HepG2 (cell line): Measurements from ENCODE around the gene RHEBL1. TPM values are rescaled to one million over a fixed set of nuclear protein-coding genes. Genes with fewer than 3 reads are reported as not detected.

Experiments used
- CENPT ChIP-seq: sonication (generic); formaldehyde crosslinking; IDR thresholded peaks from 2 replicates; pipeline ENCODE4 v1.8.0; 2022; ENCODE audit warnings: low read depth, mild to moderate bottlenecking, moderate library complexity, missing genetic modification reagents
- DNMT1 ChIP-seq: sonication (generic); formaldehyde crosslinking; IDR thresholded peaks from 2 replicates; pipeline ENCODE4 v1.5.1; 2020; ENCODE audit warnings: mild to moderate bottlenecking, missing genetic modification reagents
- FOXK1 ChIP-seq: sonication (generic); formaldehyde crosslinking; IDR thresholded peaks from 2 replicates; pipeline ENCODE4 v1.4.0; 2020; ENCODE audit warnings: low read depth, missing genetic modification reagents, borderline replicate concordance
- HNF1A ChIP-seq, 2 experiments: sonication (generic) in 1 of 2; formaldehyde crosslinking in 1 of 2; IDR thresholded peaks; 2 replicates each; pipeline versions ENCODE4 v1.4.0 to v1.6.1; 2016 to 2020; ENCODE audit warnings: borderline replicate concordance in 1 of 2, low read depth in 1 of 2, mild to moderate bottlenecking in 1 of 2, missing genetic modification reagents in 1 of 2
- KLF6 ChIP-seq: IDR thresholded peaks from 2 replicates; pipeline ENCODE4 v1.8.0; 2016; ENCODE audit warnings: missing biosample characterization, missing genetic modification reagents
- NFAT5 ChIP-seq: sonication (generic); formaldehyde crosslinking; IDR thresholded peaks from 2 replicates; pipeline ENCODE4 v1.4.0; 2020; ENCODE audit warnings: missing genetic modification reagents
- NFYB ChIP-seq: sonication (generic); formaldehyde crosslinking; IDR thresholded peaks from 2 replicates; pipeline ENCODE4 v1.4.0; 2020; ENCODE audit warnings: missing genetic modification reagents
- PITX1 ChIP-seq: sonication (generic); formaldehyde crosslinking; IDR thresholded peaks from 2 replicates; pipeline ENCODE4 v1.5.1; 2020; ENCODE audit warnings: mild to moderate bottlenecking, missing genetic modification reagents
- REXO4 ChIP-seq: sonication (generic); formaldehyde crosslinking; IDR thresholded peaks from 2 replicates; pipeline ENCODE4 v1.8.0; 2022; ENCODE audit warnings: missing genetic modification reagents, mild to moderate bottlenecking, borderline replicate concordance
- RNF219 ChIP-seq: sonication (generic); formaldehyde crosslinking; IDR thresholded peaks from 2 replicates; pipeline ENCODE4 v1.5.0; 2020; ENCODE audit warnings: mild to moderate bottlenecking, missing genetic modification reagents
- SSRP1 ChIP-seq: IDR thresholded peaks from 2 replicates; pipeline ENCODE4 v1.6.1; 2016; ENCODE audit warnings: control low read depth
- XBP1 ChIP-seq: sonication (generic); formaldehyde crosslinking; IDR thresholded peaks from 2 replicates; pipeline ENCODE4 v1.5.0; 2020; ENCODE audit warnings: missing genetic modification reagents
- ZNF354B ChIP-seq: sonication (generic); formaldehyde crosslinking; IDR thresholded peaks from 2 replicates; pipeline ENCODE4 v1.8.0; 2022; ENCODE audit warnings: mild to moderate bottlenecking, missing genetic modification reagents
- ZNF749 ChIP-seq: sonication (generic); formaldehyde crosslinking; IDR thresholded peaks from 2 replicates; pipeline ENCODE4 v1.8.0; 2022; ENCODE audit warnings: mild to moderate bottlenecking, missing genetic modification reagents, moderate library complexity, borderline replicate concordance
- polyA plus RNA-seq, 8 experiments: library from polyadenylated mRNA; depleted of rRNA in 3 of 8; stranded (reverse) in 7 of 8; unstranded in 1 of 8; fragments of >200 nt; fragmentation: Illumina TruSeq in 4 of 8; extraction: Trizol in 4 of 8; gene quantifications; 2 replicates each; pipeline versions ENCODE4 v1.2.1 to v1.2.3, GENCODE V29; 2011 to 2016; ENCODE audit warnings: low read depth in 4 of 8, missing spikeins in 1 of 8, mixed read lengths in 1 of 8; ENCODE audit not compliant: insufficient read depth in 1 of 8
- total RNA-seq, 5 experiments: library from RNA; depleted of rRNA; stranded (reverse); fragments of >200 nt; fragmentation: Illumina TruSeq; extraction: Trizol; gene quantifications; 2 replicates each; pipeline ENCODE4 v1.2.3, GENCODE V29; 2016; ENCODE audit warnings: low read depth in 1 of 5

RHEBL1 gene
- total and polyA plus RNA-seq, 2 of the 13 experiments (the other 11 are each of a cell fraction or from before 2014, with no cell fraction given): 1.4 to 2.5 TPM

GRCh38 chr12:49060237-49061156 is 9.3 kb downstream of the RHEBL1 start, which contains the start of gene KMT2D (continued):
- peak; percentile 69; the same call in 1 of the 2 replicates for TF ChIP-seq FOXK1 (CRISPR knock-in tag)
- no peak for TF ChIP-seq ZNF354B (CRISPR knock-in tag)
- peak; percentile 89; the same call in 1 of the 2 replicates for TF ChIP-seq KLF6
- TF ChIP-seq DNMT1: peak; percentile 24; the same call in 1 of the 2 replicates
- no peak for TF ChIP-seq CENPT
- TF ChIP-seq NFAT5 (CRISPR knock-in tag): no peak; the same call in 1 of the 2 replicates
- no peak for TF ChIP-seq SSRP1
- 0 out of 2 replicates have a peak, but pooled peaks have one; percentile 65 for TF ChIP-seq ZNF749
- no peak for TF ChIP-seq REXO4
- TF ChIP-seq NFYB (CRISPR knock-in tag): peak; percentile 33; the same call in 1 of the 2 replicates
- peak; percentile 10; the same call in 1 of the 2 replicates for TF ChIP-seq XBP1
- TF ChIP-seq RNF219 (CRISPR knock-in tag): peak; percentile 83; the same call in 1 of the 2 replicates
- TF ChIP-seq HNF1A (IDR thresholded peaks at IDR 0.05; ENCODE audit: low read depth): peak; percentile 46; the same call in 1 of the 2 replicates
- peak; percentile 61; the same call in 1 of the 2 replicates for TF ChIP-seq HNF1A (CRISPR knock-in tag; IDR thresholded peaks at IDR 0.05; ENCODE audit: borderline replicate concordance)
- peak; percentile 92 for TF ChIP-seq PITX1 (CRISPR knock-in tag)
